K562 (cell line): ENCODE results near the gene CAMK2A. TPM values are rescaled to one million over a fixed set of nuclear protein-coding genes. Genes with fewer than 3 reads are reported as not detected.

ENCODE experiments used
- ATAC-seq: fragments of 200-7000 bp; cut with Tn5 transposase; 3 replicates; pipeline ENCODE4 v1.9.1; 2020; ENCODE audit warnings: moderate library complexity
- BruUV-seq: library from RNA; stranded (reverse); fragments of 400-500 nt; replicated peaks from 2 replicates; lab custom pipeline; 2021; lab: Mats Ljungman, UMichigan
- CTCF ChIA-PET: fragments of 300-600 bp; formaldehyde crosslinking; extraction: SDS; loops from one replicate; lab custom pipeline; 2021; ENCODE audit warnings: low intra/inter-chr PET ratio; lab: Yijun Ruan, JAX
- POLR2A ChIA-PET: fragments of 300-600, 350-650 bp; sonication (Branson Sonifier 250); formaldehyde crosslinking; extraction: SDS; loops from one replicate; lab custom pipeline; 2021; ENCODE audit warnings: antibody characterized with exemption, inconsistent platforms; lab: Yijun Ruan, JAX
- DNase-seq, 4 experiments: peaks; one replicate each; pipeline versions ENCODE4 v3.0.0 to v3.0.0-alpha.2; 2011 to 2018; ENCODE audit warnings: low spot score in 3 of 4, mixed read lengths in 3 of 4; ENCODE audit errors: extremely low read depth in 1 of 4
- FAIRE-seq: peaks from 2 replicates; lab custom pipeline; 2011; peaks lifted over from hg19 to GRCh38; lab: Jason Lieb, UNC
- H2AFZ ChIP-seq: 2 replicates; pipeline ENCODE4 v1.6.0; 2011; ENCODE audit warnings: low read depth, low read length, control low read depth, inconsistent platforms
- H3K27ac ChIP-seq: fragments of 200-600 bp; 3 replicates; pipeline ENCODE4 v1.8.0; 2011; ENCODE audit warnings: low read depth, mild to moderate bottlenecking, control low read depth, inconsistent platforms, low read length, moderate library complexity, mixed read lengths; ENCODE audit errors: extremely low read depth
- H3K27me3 ChIP-seq, 2 experiments: fragments of 300-600 bp in 1 of 2; 2 replicates in 1 of 2; 3 replicates in 1 of 2; pipeline versions ENCODE4 v1.6.0 to v1.8.0; 2011; ENCODE audit warnings: inconsistent platforms in 2 of 2, low read length in 2 of 2, mild to moderate bottlenecking in 1 of 2, mixed read lengths in 1 of 2, moderate library complexity in 1 of 2; ENCODE audit not compliant: control insufficient read depth in 2 of 2, insufficient read depth in 2 of 2
- H3K36me3 ChIP-seq: fragments of 300-600 bp; 3 replicates; pipeline ENCODE4 v1.8.0; 2011; ENCODE audit warnings: mild to moderate bottlenecking, low read length, inconsistent platforms; ENCODE audit not compliant: control insufficient read depth, insufficient read depth
- H3K4me1 ChIP-seq, 2 experiments: fragments of 200-600 bp in 1 of 2; replicated peaks in 1 of 2; 2 replicates in 1 of 2; 3 replicates in 1 of 2; pipeline versions ENCODE4 v1.5.1 to v1.8.0; 2011; ENCODE audit warnings: inconsistent platforms in 2 of 2, low read length in 2 of 2, mild to moderate bottlenecking in 1 of 2, mixed read lengths in 1 of 2, moderate library complexity in 1 of 2; ENCODE audit not compliant: control insufficient read depth in 2 of 2, insufficient read depth in 2 of 2
- H3K4me2 ChIP-seq: 2 replicates; pipeline ENCODE4 v1.6.1; 2011; ENCODE audit warnings: low read length, control low read depth, inconsistent platforms, mixed read lengths; ENCODE audit not compliant: insufficient read depth
- H3K4me3 ChIP-seq: fragments of 200-600 bp; sonication (generic), shearing (Covaris generic); 2 replicates; pipeline ENCODE4 v1.5.1; 2016; ENCODE audit warnings: control low read depth, inconsistent platforms
- H3K79me2 ChIP-seq: fragments of 200-600 bp; 3 replicates; pipeline ENCODE4 v1.8.0; 2011; ENCODE audit warnings: low read length, inconsistent platforms; ENCODE audit not compliant: control insufficient read depth, insufficient read depth
- H3K9ac ChIP-seq, 2 experiments: 2 replicates each; pipeline versions ENCODE4 v1.6.0 to v1.6.1; 2011; ENCODE audit warnings: low read depth in 2 of 2, low read length in 2 of 2, control low read depth in 1 of 2, inconsistent platforms in 1 of 2, mild to moderate bottlenecking in 1 of 2, mixed read lengths in 1 of 2; ENCODE audit not compliant: insufficient read depth in 1 of 2
- H3K9me1 ChIP-seq: one replicate; pipeline ENCODE4 v1.6.0; 2011; ENCODE audit warnings: inconsistent platforms, mild to moderate bottlenecking, low read length, moderate library complexity; ENCODE audit not compliant: control insufficient read depth, insufficient read depth
- H3K9me3 ChIP-seq: replicated peaks from 2 replicates; pipeline ENCODE4 v1.5.1; 2011; ENCODE audit warnings: low read depth, low read length, inconsistent platforms; ENCODE audit not compliant: control insufficient read depth, insufficient read depth
- H4K20me1 ChIP-seq: replicated peaks from 2 replicates; pipeline ENCODE4 v1.6.1; 2011; ENCODE audit warnings: low read length, inconsistent platforms, mixed read lengths; ENCODE audit not compliant: control insufficient read depth, insufficient read depth
- BCOR ChIP-seq: fragments of 450-650 bp; IDR thresholded peaks from 2 replicates; pipeline ENCODE4 v1.6.1; 2016
- GTF2F1 ChIP-seq: IDR thresholded peaks from 2 replicates; pipeline ENCODE4 v1.6.1; 2011; ENCODE audit warnings: low read depth, low read length, improper control_type of control experiment
- HNRNPUL1 ChIP-seq: fragments of 200-400 bp; formaldehyde crosslinking; IDR thresholded peaks from 2 replicates; pipeline ENCODE4 v1.6.1; 2017; ENCODE audit warnings: low read length
- LEF1 ChIP-seq: fragments of 450-650 bp; IDR thresholded peaks from 2 replicates; pipeline ENCODE4 v1.6.1; 2016; ENCODE audit warnings: mild to moderate bottlenecking
- MXI1 ChIP-seq: IDR thresholded peaks from 2 replicates; pipeline ENCODE4 v1.6.1; 2011; ENCODE audit warnings: low read depth, mild to moderate bottlenecking, improper control_type of control experiment, low read length
- WGBS: fragments of 100-300 bp; shearing (Covaris generic); methylation state at CpG from one replicate; pipeline ENCODE4 v1.1.6; 2016; ENCODE audit warnings: low coverage, mixed read lengths; ENCODE audit not compliant: insufficient coverage; ENCODE audit errors: missing lambda C conversion rate; 5-methylcytosine and 5-hydroxymethylcytosine counted together
- in situ Hi-C: fragments of 300-500 bp; cut with MboI; formaldehyde crosslinking; loops from 4 replicates; pipeline ENCODE4 v1.15.0; 2018; ENCODE audit warnings: inconsistent platforms, mixed read lengths
- intact Hi-C: fragments of 100-400 bp; cut with micrococcal nuclease; formaldehyde crosslinking; loops from 2 replicates; pipeline ENCODE4 v1.14.2; 2022
- polyA plus RNA-seq, 8 experiments: library from polyadenylated mRNA; depleted of rRNA in 4 of 8; stranded (reverse) in 5 of 8; unstranded in 3 of 8; fragments of >200 nt; fragmentation: Nextera tagmentation in 2 of 8; fragmentation: Illumina TruSeq in 1 of 8; extraction: Ambion mirVana in 2 of 8; extraction: Trizol in 1 of 8; gene quantifications; 2 replicates each; pipeline versions ENCODE4 v1.2.1 to v1.2.3, GENCODE V29; 2011 to 2014; ENCODE audit warnings: inconsistent platforms in 1 of 8, missing spikeins in 1 of 8
- total RNA-seq, 7 experiments: library from RNA; depleted of rRNA in 6 of 7; stranded (reverse); fragments of >200 nt in 6 of 7; fragmentation: Illumina TruSeq in 2 of 7; extraction: Trizol in 2 of 7; gene quantifications; 2 replicates each; pipeline versions ENCODE4 v1.2.1 to v1.2.3, GENCODE V29; 2011 to 2021; ENCODE audit warnings: low replicate concordance in 1 of 7
- TF ChIP-seq, protein P1 (sequence below): fragments of 250-450 bp; sonication (Bioruptor Pico); IDR thresholded peaks from 2 replicates; pipeline ENCODE4 v1.5.0; 2022; ENCODE audit warnings: mild to moderate bottlenecking
- TF ChIP-seq, protein P2 (sequence below): fragments of 450-650 bp; IDR thresholded peaks from 2 replicates; pipeline ENCODE4 v1.7.1; 2018; ENCODE audit warnings: mild to moderate bottlenecking, low read depth; ENCODE audit not compliant: partially characterized antibody
- TF ChIP-seq, protein P3 (sequence below): fragments of 250-450 bp; sonication (Bioruptor Pico); IDR thresholded peaks from 2 replicates; pipeline ENCODE4 v1.5.0; 2021; ENCODE audit warnings: mild to moderate bottlenecking, moderate library complexity
- TF ChIP-seq, protein P4 (sequence below): sonication (generic); formaldehyde crosslinking; IDR thresholded peaks from 2 replicates; pipeline ENCODE4 v1.5.0; 2020; ENCODE audit warnings: missing genetic modification reagents
- TF ChIP-seq, protein P5 (sequence below), 2 experiments: fragments of 250-450 bp in 1 of 2; fragments of 450-650 bp in 1 of 2; sonication (Bioruptor Pico) in 1 of 2; IDR thresholded peaks; 2 replicates each; pipeline versions ENCODE4 v1.6.1 to v1.8.0; 2016 to 2021; ENCODE audit warnings: mild to moderate bottlenecking in 2 of 2, moderate library complexity in 2 of 2, missing compliant biosample characterization in 1 of 2, missing genetic modification characterization in 1 of 2

Gene CAMK2A
- total and polyA plus RNA-seq, 9 of the 15 experiments (the other 6 are each of a cell fraction or from before 2014, with no cell fraction given): 0.01 to 0.18 (median 0.04) TPM; not detected in 6

DNA sequence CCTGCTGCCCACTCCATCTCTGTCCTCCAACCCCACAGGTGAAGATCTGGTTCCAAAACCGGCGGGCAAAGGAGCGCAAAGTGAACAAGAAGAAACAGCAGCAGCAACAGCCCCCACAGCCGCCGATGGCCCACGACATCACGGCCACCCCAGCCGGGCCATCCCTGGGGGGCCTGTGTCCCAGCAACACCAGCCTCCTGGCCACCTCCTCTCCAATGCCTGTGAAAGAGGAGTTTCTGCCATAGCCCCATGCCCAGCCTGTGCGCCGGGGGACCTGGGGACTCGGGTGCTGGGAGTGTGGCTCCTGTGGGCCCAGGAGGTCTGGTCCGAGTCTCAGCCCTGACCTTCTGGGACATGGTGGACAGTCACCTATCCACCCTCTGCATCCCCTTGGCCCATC is 106.1 kb downstream of the CAMK2A start:
- intact Hi-C loops (no loop called here), in situ Hi-C loops (no loop called here)
- 0 out of 2 replicates have a peak, but pooled peaks cover 3% of the 10 kb centered on the region for H4K20me1 ChIP-seq
- H3K79me2 ChIP-seq: no peaks in the 10 kb centered on the region
- ChIA-PET CTCF (interaction anchor here (0.6 kb wide), 1 partner anchor 15 kb away, joined by 3 read pairs; no protein-coding TSS in a partner anchor), POLR2A (interaction anchor here (0.6 kb wide), 1 partner anchor 179 kb away, joined by 3 read pairs; no protein-coding TSS in a partner anchor)
- no peak overlapping the region for H3K9ac ChIP-seq
- no TSS peak for BruUV-seq
- no peak overlapping the region for H3K4me3 ChIP-seq
- H3K27ac ChIP-seq: no peak overlapping the region
- DNase-seq (no peak), FAIRE-seq (no peak), ATAC-seq (no peak)
- H2AFZ ChIP-seq: no peak overlapping the region
- H3K9me1 ChIP-seq: no peaks in the 10 kb centered on the region
- H3K27me3 ChIP-seq: peaks cover 14 to 61% of the 10 kb centered on the region in 2 experiments
- H3K36me3 ChIP-seq: no peaks in the 10 kb centered on the region
- H3K4me1 ChIP-seq: peaks cover 0 to 4% of the 10 kb centered on the region in 2 experiments; a peak in 2 of 5 replicates
- no peak overlapping the region for H3K4me2 ChIP-seq
- no peaks in the 10 kb centered on the region for H3K9me3 ChIP-seq
- WGBS: 9% methylated on average over 12 of the region's 12 CpGs
- TF ChIP-seq LEF1: no peak
- TF ChIP-seq GTF2F1: no peak
- TF ChIP-seq, protein P1, sequence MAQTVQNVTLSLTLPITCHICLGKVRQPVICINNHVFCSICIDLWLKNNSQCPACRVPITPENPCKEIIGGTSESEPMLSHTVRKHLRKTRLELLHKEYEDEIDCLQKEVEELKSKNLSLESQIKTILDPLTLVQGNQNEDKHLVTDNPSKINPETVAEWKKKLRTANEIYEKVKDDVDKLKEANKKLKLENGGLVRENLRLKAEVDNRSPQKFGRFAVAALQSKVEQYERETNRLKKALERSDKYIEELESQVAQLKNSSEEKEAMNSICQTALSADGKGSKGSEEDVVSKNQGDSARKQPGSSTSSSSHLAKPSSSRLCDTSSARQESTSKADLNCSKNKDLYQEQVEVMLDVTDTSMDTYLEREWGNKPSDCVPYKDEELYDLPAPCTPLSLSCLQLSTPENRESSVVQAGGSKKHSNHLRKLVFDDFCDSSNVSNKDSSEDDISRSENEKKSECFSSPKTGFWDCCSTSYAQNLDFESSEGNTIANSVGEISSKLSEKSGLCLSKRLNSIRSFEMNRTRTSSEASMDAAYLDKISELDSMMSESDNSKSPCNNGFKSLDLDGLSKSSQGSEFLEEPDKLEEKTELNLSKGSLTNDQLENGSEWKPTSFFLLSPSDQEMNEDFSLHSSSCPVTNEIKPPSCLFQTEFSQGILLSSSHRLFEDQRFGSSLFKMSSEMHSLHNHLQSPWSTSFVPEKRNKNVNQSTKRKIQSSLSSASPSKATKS: no peak
- TF ChIP-seq, protein P2, sequence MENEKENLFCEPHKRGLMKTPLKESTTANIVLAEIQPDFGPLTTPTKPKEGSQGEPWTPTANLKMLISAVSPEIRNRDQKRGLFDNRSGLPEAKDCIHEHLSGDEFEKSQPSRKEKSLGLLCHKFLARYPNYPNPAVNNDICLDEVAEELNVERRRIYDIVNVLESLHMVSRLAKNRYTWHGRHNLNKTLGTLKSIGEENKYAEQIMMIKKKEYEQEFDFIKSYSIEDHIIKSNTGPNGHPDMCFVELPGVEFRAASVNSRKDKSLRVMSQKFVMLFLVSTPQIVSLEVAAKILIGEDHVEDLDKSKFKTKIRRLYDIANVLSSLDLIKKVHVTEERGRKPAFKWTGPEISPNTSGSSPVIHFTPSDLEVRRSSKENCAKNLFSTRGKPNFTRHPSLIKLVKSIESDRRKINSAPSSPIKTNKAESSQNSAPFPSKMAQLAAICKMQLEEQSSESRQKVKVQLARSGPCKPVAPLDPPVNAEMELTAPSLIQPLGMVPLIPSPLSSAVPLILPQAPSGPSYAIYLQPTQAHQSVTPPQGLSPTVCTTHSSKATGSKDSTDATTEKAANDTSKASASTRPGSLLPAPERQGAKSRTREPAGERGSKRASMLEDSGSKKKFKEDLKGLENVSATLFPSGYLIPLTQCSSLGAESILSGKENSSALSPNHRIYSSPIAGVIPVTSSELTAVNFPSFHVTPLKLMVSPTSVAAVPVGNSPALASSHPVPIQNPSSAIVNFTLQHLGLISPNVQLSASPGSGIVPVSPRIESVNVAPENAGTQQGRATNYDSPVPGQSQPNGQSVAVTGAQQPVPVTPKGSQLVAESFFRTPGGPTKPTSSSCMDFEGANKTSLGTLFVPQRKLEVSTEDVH: no peak
- TF ChIP-seq HNRNPUL1: no peak
- TF ChIP-seq, protein P3, sequence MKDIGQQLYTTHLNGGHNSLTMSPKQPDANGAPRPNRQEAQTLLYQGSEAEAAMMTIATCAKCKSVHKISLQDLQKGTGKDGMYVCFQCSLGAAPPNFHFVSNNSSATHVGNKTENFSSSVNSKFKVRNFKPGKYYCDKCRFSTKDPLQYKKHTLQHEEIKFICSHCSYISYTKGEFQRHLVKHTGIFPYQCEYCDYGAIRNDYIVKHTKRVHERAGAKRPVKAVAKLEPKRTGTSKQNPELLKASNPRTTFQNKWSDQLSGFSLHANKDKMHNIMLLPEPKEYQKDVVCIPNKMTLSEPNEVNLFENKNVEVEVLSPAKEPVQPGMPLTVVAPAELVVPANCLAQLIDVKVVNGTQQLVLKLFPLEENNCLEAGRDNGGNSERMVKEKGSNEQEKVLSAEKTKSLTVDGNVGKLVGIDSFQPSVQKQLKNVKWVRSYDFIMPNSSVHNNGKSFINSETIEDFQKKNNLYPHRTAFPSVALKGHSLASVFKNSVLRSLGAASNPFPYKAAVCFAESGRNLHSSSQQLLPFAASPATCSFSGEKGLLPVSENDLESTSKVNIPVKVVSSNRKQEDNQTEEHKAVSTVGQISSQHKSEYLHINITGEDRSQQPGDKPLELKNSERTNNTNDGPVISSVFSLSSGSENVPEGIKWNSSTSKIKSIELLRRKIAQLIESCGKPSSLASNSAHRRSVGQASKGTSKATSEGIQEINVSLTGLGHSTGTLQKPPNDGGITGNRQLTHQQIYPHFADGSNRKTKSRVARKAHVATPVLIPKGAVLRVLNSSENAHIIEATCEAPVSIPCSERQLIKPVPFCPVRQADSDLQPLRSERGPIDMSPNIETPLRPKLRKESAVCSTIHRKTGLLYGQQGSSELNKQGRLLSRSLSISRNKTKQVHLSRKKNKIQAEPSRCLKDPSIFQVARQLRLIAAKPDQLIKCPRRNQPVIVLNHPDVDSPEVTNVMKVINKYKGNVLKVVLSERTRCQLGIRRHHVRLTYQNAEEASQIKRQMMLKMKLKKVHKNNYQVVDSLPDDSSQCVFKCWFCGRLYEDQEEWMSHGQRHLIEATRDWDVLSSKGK (CRISPR knock-in tag): no peak
- TF ChIP-seq MXI1: no peak
- TF ChIP-seq, protein P4, sequence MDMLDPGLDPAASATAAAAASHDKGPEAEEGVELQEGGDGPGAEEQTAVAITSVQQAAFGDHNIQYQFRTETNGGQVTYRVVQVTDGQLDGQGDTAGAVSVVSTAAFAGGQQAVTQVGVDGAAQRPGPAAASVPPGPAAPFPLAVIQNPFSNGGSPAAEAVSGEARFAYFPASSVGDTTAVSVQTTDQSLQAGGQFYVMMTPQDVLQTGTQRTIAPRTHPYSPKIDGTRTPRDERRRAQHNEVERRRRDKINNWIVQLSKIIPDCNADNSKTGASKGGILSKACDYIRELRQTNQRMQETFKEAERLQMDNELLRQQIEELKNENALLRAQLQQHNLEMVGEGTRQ (CRISPR knock-in tag): no peak
- TF ChIP-seq, protein P5, sequence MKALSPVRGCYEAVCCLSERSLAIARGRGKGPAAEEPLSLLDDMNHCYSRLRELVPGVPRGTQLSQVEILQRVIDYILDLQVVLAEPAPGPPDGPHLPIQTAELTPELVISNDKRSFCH (CRISPR knock-in tag; IDR thresholded peaks at IDR 0.05): no peak
- TF ChIP-seq, protein P5 (tag; IDR thresholded peaks at IDR 0.05): no peak
- TF ChIP-seq BCOR: no peak
